Stimulated activated naive CD4-positive, alpha-beta T cell (primary cell): ENCODE results near the gene RILPL2.
"Not testable (repeated sequence)": the region's sequence is repeated elsewhere in the genome, so short reads cannot be mapped to it uniquely, and the experiment has no call there.

Source experiments
- DNase-seq, 6 experiments: peaks; one replicate each; lab custom pipeline; 2025; lab: John Stamatoyannopoulos, UW

RILPL2 gene

GRCh38 chr12:123404581-123404980, 31.9 kb downstream of the RILPL2 start:
- DNase-seq, result no peak

- no peak for DNase-seq
Measured at GRCh38 chr12:123401753-123402683, 34.5 kb downstream of the RILPL2 start.

GRCh38 chr12:123399255-123399617, 37.2 kb downstream of the RILPL2 start:
- DNase-seq, result no peak

GRCh38 chr12:123398550-123399254, 37.8 kb downstream of the RILPL2 start:
- DNase-seq, result no peak

- no peak for DNase-seq
Measured at GRCh38 chr12:123398177-123398549, 38.3 kb downstream of the RILPL2 start.

GRCh38 chr12:123397400-123397799, 39.1 kb downstream of the RILPL2 start:
- no peak for DNase-seq

GRCh38 chr12:123396954-123397353, 39.5 kb downstream of the RILPL2 start:
- no peak for DNase-seq

GRCh38 chr12:123396543-123396942, 39.9 kb downstream of the RILPL2 start:
- DNase-seq, result no peak

- DNase-seq, result no peak
Measured at GRCh38 chr12:123395236-123395635, 41.2 kb downstream of the RILPL2 start.

GRCh38 chr12:123393747-123394146, 42.7 kb downstream of the RILPL2 start:
- no peak for DNase-seq

- no peak for DNase-seq
Measured at GRCh38 chr12:123391546-123392343, 44.7 kb downstream of the RILPL2 start.

- no peak for DNase-seq
Measured at GRCh38 chr12:123390498-123391426, 45.7 kb downstream of the RILPL2 start.

GRCh38 chr12:123389560-123390351, 46.7 kb downstream of the RILPL2 start:
- DNase-seq, result peak in 2 of 6 experiments; percentile 21 to 47

GRCh38 chr12:123388951-123389559, 47.4 kb downstream of the RILPL2 start:
- peak in 2 of 6 experiments; percentile 15 to 47 for DNase-seq

- peak; percentile 56 to 76 (median 72) for DNase-seq
Measured at GRCh38 chr12:123388177-123388950, 48.1 kb downstream of the RILPL2 start.

GRCh38 chr12:123387508-123388176, 48.8 kb downstream of the RILPL2 start:
- DNase-seq, result no peak

GRCh38 chr12:123385536-123385935, 50.9 kb downstream of the RILPL2 start:
- DNase-seq, result not testable (repeated sequence)

GRCh38 chr12:123384994-123385376, 51.5 kb downstream of the RILPL2 start:
- DNase-seq, result no peak
